ENCODE data around the gene MDM2. TPM values are rescaled to one million over a fixed set of nuclear protein-coding genes. Genes with fewer than 3 reads are reported as not detected.

MDM2 gene
- polyA plus RNA-seq, 3 donors: 49.2 to 76.8 (median 74.6) TPM

- DNase-seq: no peak
These were observed 63.4 kb downstream of the MDM2 start for GRCh38 chr12:68871396-68871795.

GRCh38 chr12:68871921-68872320 lies 63.9 kb downstream of the MDM2 start:
- DNase-seq: no peak

- DNase-seq: no peak
These were observed 65.3 kb downstream of the MDM2 start for GRCh38 chr12:68873316-68873715.

- no peak for DNase-seq
These were observed 68.5 kb downstream of the MDM2 start for GRCh38 chr12:68876461-68876860.

- no peak for DNase-seq
These were observed 69.6 kb downstream of the MDM2 start for GRCh38 chr12:68877583-68877982.

- DNase-seq: no peak
These were observed 70.3 kb downstream of the MDM2 start for GRCh38 chr12:68878283-68878682.

GRCh38 chr12:68878846-68879245 lies 70.9 kb downstream of the MDM2 start:
- no peak for DNase-seq

- no peak for DNase-seq
These were observed 72.8 kb downstream of the MDM2 start for GRCh38 chr12:68880660-68881325.

- DNase-seq: no peak
These were observed 74.4 kb downstream of the MDM2 start for GRCh38 chr12:68882251-68882964.

GRCh38 chr12:68883151-68883550 lies 75.2 kb downstream of the MDM2 start:
- no peak for DNase-seq

- DNase-seq: no peak
These were observed 76.3 kb downstream of the MDM2 start for GRCh38 chr12:68884251-68884650.

- DNase-seq: no peak
These were observed 77.4 kb downstream of the MDM2 start for GRCh38 chr12:68885381-68885780.

- no peak for DNase-seq
These were observed 78.9 kb downstream of the MDM2 start for GRCh38 chr12:68886636-68887572.

- no peak for DNase-seq
These were observed 79.7 kb downstream of the MDM2 start for GRCh38 chr12:68887641-68888040.

GRCh38 chr12:68888243-68888642 lies 80.3 kb downstream of the MDM2 start:
- no peak for DNase-seq

- DNase-seq: no peak
These were observed 82.7 kb downstream of the MDM2 start for GRCh38 chr12:68890701-68891113.

- no peak for DNase-seq
These were observed 83.2 kb downstream of the MDM2 start for GRCh38 chr12:68891141-68891540.

GRCh38 chr12:68893201-68893600 lies 85.2 kb downstream of the MDM2 start:
- DNase-seq: no peak

- no peak for DNase-seq
These were observed 85.8 kb downstream of the MDM2 start for GRCh38 chr12:68893741-68894140.

- no peak for DNase-seq
These were observed 86.4 kb downstream of the MDM2 start for GRCh38 chr12:68894276-68894855.

GRCh38 chr12:68896881-68897540 lies 89.0 kb downstream of the MDM2 start:
- DNase-seq: peak; percentile 46
